Right renal cortex interstitium (tissue), 3 donors: Measurements from ENCODE around the gene FOXJ3. TPM values are rescaled to one million over a fixed set of nuclear protein-coding genes. Genes with fewer than 3 reads are reported as not detected.

Experiments used
- DNase-seq, 3 donors: peaks; one replicate each; pipeline ENCODE4 v3.0.0-alpha.2; 2013; ENCODE audit warnings: low read depth in 3 of 3, low spot score in 2 of 3
- polyA plus RNA-seq, 3 donors: library from polyadenylated mRNA; unstranded; fragments of 120-200 nt; gene quantifications; one replicate each; pipeline ENCODE4 v1.2.1, GENCODE V29; 2013; ENCODE audit not compliant: insufficient read length in 3 of 3

The FOXJ3 gene
- polyA plus RNA-seq, 3 donors, result 40.0 to 41.4 (median 40.9) TPM

DNA sequence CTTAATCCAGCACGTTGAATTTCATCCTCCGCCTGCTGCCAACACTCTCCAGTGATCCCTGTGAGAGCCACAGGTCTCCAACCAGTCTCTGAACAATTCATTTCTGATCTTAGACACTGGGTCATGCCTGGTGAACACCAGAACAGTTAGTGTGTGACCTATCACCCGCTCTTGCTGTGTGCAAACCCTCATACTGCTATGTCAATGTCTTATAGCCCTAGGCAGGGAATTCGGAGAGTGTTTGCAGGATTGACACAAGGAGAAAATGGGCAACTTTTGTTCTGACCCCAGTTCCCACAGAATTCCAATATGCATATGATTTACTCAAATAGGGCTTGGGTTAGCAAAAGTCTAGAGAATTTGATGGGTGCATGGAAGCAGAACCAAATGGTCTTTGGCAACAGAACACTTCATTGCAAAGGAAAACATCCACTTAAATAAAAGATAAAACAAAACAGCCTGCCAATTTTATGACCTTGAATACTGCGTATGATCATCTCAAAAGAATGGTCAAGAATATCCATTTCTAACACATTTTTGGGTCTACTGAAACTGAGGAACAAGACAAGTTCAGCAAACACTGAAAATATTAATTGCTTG, 204.9 kb downstream of the FOXJ3 start:
- no peak for DNase-seq

DNA sequence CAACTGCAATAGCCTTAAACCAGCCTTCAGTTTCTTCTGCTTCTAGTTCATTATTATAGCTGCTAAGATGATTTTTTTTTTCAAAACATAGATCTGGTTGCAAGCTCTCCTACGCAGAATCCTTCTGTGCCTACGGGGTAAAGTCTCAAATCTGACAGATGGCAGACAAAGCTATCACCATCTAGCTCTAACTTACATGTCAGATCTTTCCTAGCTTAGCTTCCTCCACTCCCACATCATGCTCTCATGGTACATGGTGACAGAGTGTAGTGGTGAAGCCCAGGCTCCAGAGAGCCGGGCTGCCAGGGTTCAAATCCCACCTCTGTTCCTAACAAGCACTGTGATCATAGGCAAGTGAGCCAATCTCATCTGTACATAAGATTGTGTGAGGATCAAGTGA, 206.1 kb downstream of the FOXJ3 start:
- no peak for DNase-seq

DNA sequence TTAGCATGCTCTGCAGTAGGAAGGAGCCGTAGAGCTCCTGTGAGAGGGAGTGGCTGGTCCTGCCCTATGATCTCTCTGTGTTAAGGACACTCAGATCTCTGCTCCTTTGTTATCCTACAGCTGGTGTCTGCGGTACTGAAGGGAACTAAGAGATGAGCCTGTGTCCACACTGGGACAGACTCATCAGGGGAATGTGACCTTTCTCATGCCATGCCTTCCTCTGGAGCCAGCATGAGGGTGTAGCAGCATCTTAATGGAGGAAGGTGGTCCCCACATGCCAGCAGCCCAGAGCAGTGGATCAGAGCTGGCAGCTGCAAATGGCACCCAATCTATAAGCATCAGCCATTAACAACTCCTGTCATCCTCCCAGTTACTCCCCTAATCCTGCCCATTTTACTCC, 206.5 kb downstream of the FOXJ3 start:
- DNase-seq, result no peak

DNA sequence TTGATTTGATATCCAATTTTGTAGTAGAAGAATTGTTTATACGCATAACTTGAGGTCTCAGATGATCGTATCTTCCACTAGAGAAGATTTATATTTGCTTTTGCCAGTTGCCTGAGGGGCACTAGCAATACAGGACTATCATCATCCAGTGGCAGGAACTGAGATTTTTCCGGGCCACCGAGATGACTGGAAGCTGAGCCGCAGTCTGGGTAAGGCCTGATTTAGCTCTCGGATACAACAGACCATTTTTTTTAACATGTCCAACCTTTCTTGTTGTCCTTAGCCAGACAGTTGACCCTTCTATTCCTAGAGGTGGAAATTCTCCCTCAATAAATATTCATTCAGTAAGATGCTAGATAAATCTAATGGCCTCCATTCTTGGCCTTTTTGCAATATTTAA, 207.3 kb downstream of the FOXJ3 start:
- DNase-seq, result no peak

Other genes starting within 250 kb of the FOXJ3 start
- not detected for gene GUCA2B, start 181.8 kb downstream of the FOXJ3 start, polyA plus RNA-seq
- gene GUCA2A, start 170.5 kb downstream of the FOXJ3 start, polyA plus RNA-seq, result not detected
- under 1 TPM; 0.40 to 0.47 (median 0.42) TPM for gene RIMKLA, start 45.6 kb upstream of the FOXJ3 start, polyA plus RNA-seq
- 1 to 10 TPM; 4.0 to 5.5 (median 4.6) TPM for gene ZMYND12, start 120.8 kb upstream of the FOXJ3 start, polyA plus RNA-seq
- gene PPCS, start 121.3 kb upstream of the FOXJ3 start, polyA plus RNA-seq, result 10 to 100 TPM; 86.8 to 92.9 (median 92.0) TPM
- gene CCDC30, start 128.1 kb upstream of the FOXJ3 start, polyA plus RNA-seq, result 10 to 100 TPM; 17.4 to 20.8 (median 18.0) TPM